SK-N-SH (cell line): ENCODE data around the gene PDE4C. TPM values are rescaled to one million over a fixed set of nuclear protein-coding genes. Genes with fewer than 3 reads are reported as not detected.

Source experiments
- CTCF ChIA-PET: fragments of 300-600, 350-600 bp; formaldehyde crosslinking; extraction: SDS; loops from one replicate; lab custom pipeline; 2021; lab: Yijun Ruan, JAX
- POLR2A ChIA-PET: fragments of 350-600 bp; sonication (Branson Sonifier 250); formaldehyde crosslinking; extraction: SDS; loops from one replicate; lab custom pipeline; 2020; ENCODE audit warnings: antibody characterized with exemption, inconsistent platforms; lab: Yijun Ruan, JAX
- DNase-seq: peaks from one replicate; pipeline ENCODE4 v3.0.0; 2012
- H2AFZ ChIP-seq: fragments of 200-600 bp; sonication (generic); 2 replicates; pipeline ENCODE4 v1.8.1; 2016; ENCODE audit warnings: antibody characterized with exemption, mild to moderate bottlenecking, low read depth
- H3F3A ChIP-seq: fragments of 200-600 bp; sonication (generic); replicated peaks from 2 replicates; pipeline ENCODE3; 2016; ENCODE audit warnings: antibody characterized with exemption, mild to moderate bottlenecking; ENCODE audit not compliant: insufficient read depth
- H3K27ac ChIP-seq, 2 experiments: fragments of 200-500 bp in 1 of 2; fragments of 200-600 bp in 1 of 2; sonication (Bioruptor generic) in 1 of 2; sonication (generic), shearing (Covaris generic) in 1 of 2; 2 replicates each; pipeline versions ENCODE4 v1.5.1 to v1.6.1; 2014 to 2016; ENCODE audit warnings: low read depth in 2 of 2, inconsistent platforms in 1 of 2, low read length in 1 of 2, mild to moderate bottlenecking in 1 of 2, mixed read lengths in 1 of 2
- H3K27me3 ChIP-seq: fragments of 200-600 bp; sonication (generic), shearing (Covaris generic); 2 replicates; pipeline ENCODE4 v1.6.1; 2016; ENCODE audit warnings: mixed run types; ENCODE audit not compliant: insufficient read depth
- H3K36me3 ChIP-seq, 2 experiments: fragments of 200-500 bp in 1 of 2; fragments of 200-600 bp in 1 of 2; sonication (Bioruptor generic) in 1 of 2; sonication (generic) in 1 of 2; replicated peaks in 1 of 2; 2 replicates each; pipeline versions ENCODE3 to v1.5.1; 2014 to 2016; ENCODE audit warnings: low read length in 1 of 2, mild to moderate bottlenecking in 1 of 2; ENCODE audit not compliant: insufficient read depth in 2 of 2, control insufficient read depth in 1 of 2
- H3K4me1 ChIP-seq, 2 experiments: fragments of 200-500 bp in 1 of 2; fragments of 200-600 bp in 1 of 2; sonication (Bioruptor generic) in 1 of 2; sonication (generic), shearing (Covaris generic) in 1 of 2; 2 replicates each; pipeline versions ENCODE4 v1.5.1 to v1.6.1; 2014 to 2016; ENCODE audit warnings: low read depth in 1 of 2, low read length in 1 of 2, mixed run types in 1 of 2; ENCODE audit not compliant: insufficient read depth in 2 of 2, control insufficient read depth in 1 of 2
- H3K4me2 ChIP-seq: fragments of 200-600 bp; sonication (generic), shearing (Covaris generic); 2 replicates; pipeline ENCODE4 v1.6.1; 2017; ENCODE audit warnings: mixed run types
- H3K4me3 ChIP-seq, 2 experiments: fragments of 200-500 bp in 1 of 2; fragments of 200-600 bp in 1 of 2; sonication (Bioruptor generic) in 1 of 2; sonication (generic), shearing (Covaris generic) in 1 of 2; 2 replicates each; pipeline versions ENCODE4 v1.5.1 to v1.8.1; 2014 to 2016; ENCODE audit warnings: low read depth in 2 of 2, inconsistent platforms in 1 of 2, low read length in 1 of 2, mild to moderate bottlenecking in 1 of 2, mixed read lengths in 1 of 2, moderate library complexity in 1 of 2
- H3K79me2 ChIP-seq: fragments of 200-600 bp; sonication (generic); 2 replicates; pipeline ENCODE4 v1.8.1; 2017; ENCODE audit warnings: mild to moderate bottlenecking; ENCODE audit not compliant: insufficient read depth
- H3K9ac ChIP-seq: fragments of 200-600 bp; sonication (generic); 2 replicates; pipeline ENCODE4 v1.6.1; 2017; ENCODE audit warnings: mixed run types
- H3K9me2 ChIP-seq: fragments of 200-600 bp; sonication (generic); 2 replicates; pipeline ENCODE4 v1.6.1; 2017; ENCODE audit warnings: mixed run types
- H3K9me3 ChIP-seq: fragments of 200-600 bp; sonication (generic); 2 replicates; pipeline ENCODE4 v1.6.1; 2017; ENCODE audit warnings: mixed run types, mild to moderate bottlenecking, moderate library complexity
- H4K20me1 ChIP-seq: fragments of 200-600 bp; sonication (generic); 2 replicates; pipeline ENCODE4 v1.6.1; 2017; ENCODE audit warnings: mild to moderate bottlenecking, mixed run types; ENCODE audit not compliant: insufficient read depth
- CHD2 ChIP-seq: fragments of 150-350 bp; IDR thresholded peaks from 2 replicates; pipeline ENCODE4 v1.6.1; 2018; ENCODE audit warnings: low read length; ENCODE audit not compliant: partially characterized antibody
- ELF1 ChIP-seq: IDR thresholded peaks from 2 replicates; pipeline ENCODE4 v1.4.0; 2012
- EP300 ChIP-seq, 2 experiments: IDR thresholded peaks; 2 replicates each; pipeline versions ENCODE4 v1.4.0 to v1.6.1; 2012; ENCODE audit warnings: borderline replicate concordance in 1 of 2, low read depth in 1 of 2, low read length in 1 of 2
- FOXJ3 ChIP-seq: sonication (generic); formaldehyde crosslinking; IDR thresholded peaks from 2 replicates; pipeline ENCODE4 v1.5.1; 2020; ENCODE audit warnings: mild to moderate bottlenecking, missing genetic modification reagents
- IRF3 ChIP-seq: fragments of 150-350 bp; IDR thresholded peaks from 2 replicates; pipeline ENCODE4 v1.6.1; 2016; ENCODE audit warnings: mild to moderate bottlenecking, low read depth, low read length
- JUND ChIP-seq: IDR thresholded peaks from 2 replicates; pipeline ENCODE4 v1.4.0; 2012
- MAX ChIP-seq: IDR thresholded peaks from 2 replicates; pipeline ENCODE4 v1.4.0; 2012; ENCODE audit warnings: low read depth
- MEF2A ChIP-seq: IDR thresholded peaks from 2 replicates; pipeline ENCODE4 v1.4.0; 2012; ENCODE audit warnings: low read depth, borderline replicate concordance
- NFIC ChIP-seq: IDR thresholded peaks from 2 replicates; pipeline ENCODE4 v1.4.0; 2012; ENCODE audit warnings: borderline replicate concordance
- PBX3 ChIP-seq: IDR thresholded peaks from 2 replicates; pipeline ENCODE4; 2012
- POLR2AphosphoS5 ChIP-seq: IDR thresholded peaks from 2 replicates; pipeline ENCODE4 v1.6.1; 2012; ENCODE audit warnings: low read depth, low read length
- RAD21 ChIP-seq: IDR thresholded peaks from 2 replicates; pipeline ENCODE4 v1.6.1; 2012; ENCODE audit warnings: mild to moderate bottlenecking, low read length
- RCOR1 ChIP-seq: fragments of 150-350 bp; IDR thresholded peaks from 2 replicates; pipeline ENCODE4 v1.6.1; 2017; ENCODE audit warnings: antibody characterized with exemption, low read length
- RFX5 ChIP-seq: IDR thresholded peaks from 2 replicates; pipeline ENCODE4 v1.6.1; 2012; ENCODE audit warnings: mild to moderate bottlenecking, improper control_type of control experiment, low read length
- RXRA ChIP-seq: IDR thresholded peaks from 2 replicates; pipeline ENCODE4 v1.4.0; 2012; ENCODE audit warnings: low read depth, mild to moderate bottlenecking, borderline replicate concordance
- SMC3 ChIP-seq: IDR thresholded peaks from 2 replicates; pipeline ENCODE4 v1.6.1; 2012; ENCODE audit warnings: low read depth, low read length, improper control_type of control experiment
- TCF12 ChIP-seq: IDR thresholded peaks from 2 replicates; pipeline ENCODE4 v1.4.0; 2012
- TEAD4 ChIP-seq: IDR thresholded peaks from 2 replicates; pipeline ENCODE4 v1.4.0; 2012; ENCODE audit warnings: mild to moderate bottlenecking, borderline replicate concordance; ENCODE audit not compliant: insufficient read depth
- USF1 ChIP-seq: IDR thresholded peaks from 2 replicates; pipeline ENCODE4 v1.4.0; 2012; ENCODE audit warnings: low read depth, borderline replicate concordance
- YY1 ChIP-seq: IDR thresholded peaks from 2 replicates; pipeline ENCODE4 v1.4.0; 2012; ENCODE audit warnings: low read depth, mild to moderate bottlenecking
- ZBTB33 ChIP-seq: IDR thresholded peaks from 2 replicates; pipeline ENCODE4 v1.4.0; 2012; ENCODE audit warnings: low read depth, borderline replicate concordance
- WGBS: methylation state at CpG from one replicate; pipeline ENCODE4 v1.1.6; 2017; ENCODE audit warnings: low lambda C conversion rate; 5-methylcytosine and 5-hydroxymethylcytosine counted together
- polyA plus RNA-seq, 3 experiments: library from polyadenylated mRNA; depleted of rRNA; stranded (reverse); fragments of >200 nt; gene quantifications; 2 replicates each; pipeline ENCODE4 v1.2.3, GENCODE V29; 2012

PDE4C gene
- polyA plus RNA-seq, 1 of the 3 experiments (the other 2 are of a cell fraction) = 0.36 TPM

GRCh38 chr19:18230941-18231734 lies 4.9 kb upstream of the PDE4C start:
- H2AFZ ChIP-seq = no peak overlapping the region
- no peaks in the 10 kb centered on the region for H3F3A ChIP-seq
- H3K27ac ChIP-seq = no peak overlapping the region
- H3K4me3 ChIP-seq = no peak overlapping the region
- no peaks in the 10 kb centered on the region for H3K9me3 ChIP-seq
- H3K27me3 ChIP-seq = no peaks in the 10 kb centered on the region
- CTCF ChIA-PET = interaction anchor here (1.2 to 4.6 kb wide), 6 partner anchors 10 to 39 kb away, joined by 3 to 82 read pairs (median 47); partner anchors contain the start of gene MPV17L2
- peaks cover 0 to 11% of the 10 kb centered on the region in 2 experiments; a peak in 1 of 4 replicates for H3K4me1 ChIP-seq
- POLR2A ChIA-PET = no interaction called here
- 66% methylated on average over 17 of the region's 18 CpGs for WGBS
- H3K4me2 ChIP-seq = no peak overlapping the region
- no peak overlapping the region for H3K9ac ChIP-seq
- no peaks in the 10 kb centered on the region for H3K9me2 ChIP-seq
- H4K20me1 ChIP-seq = no peaks in the 10 kb centered on the region
- H3K36me3 ChIP-seq = no peaks in the 10 kb centered on the region
- no peak for DNase-seq
- no peaks in the 10 kb centered on the region for H3K79me2 ChIP-seq
- TF ChIP-seq ELF1 (no peak), YY1 (no peak), TEAD4 (no peak), EP300 (IDR thresholded peaks at IDR 0.05; ENCODE audit: borderline replicate concordance in 1 of 2, low read depth in 1 of 2, low read length in 1 of 2) (no peak), SMC3 (no peak), RXRA (no peak), TCF12 (no peak), FOXJ3 (CRISPR knock-in tag) (no peak), IRF3 (no peak), RCOR1 (no peak), ZBTB33 (no peak)

- H3K9ac ChIP-seq = no peak overlapping the region
- H3F3A ChIP-seq = no peaks in the 10 kb centered on the region
- TF ChIP-seq MAX (no peak), PBX3 (no peak), CHD2 (no peak), RAD21 (no peak), IRF3 (no peak), TCF12 (no peak), POLR2AphosphoS5 (no peak), RFX5 (no peak), YY1 (no peak), ELF1 (no peak), JUND (no peak), MEF2A (no peak), FOXJ3 (CRISPR knock-in tag) (no peak), USF1 (no peak), NFIC (no peak)
- POLR2A ChIA-PET = no interaction called here
- H3K9me2 ChIP-seq = no peaks in the 10 kb centered on the region
- peaks cover 0 to 23% of the 10 kb centered on the region in 2 experiments; a peak in 1 of 4 replicates for H3K4me1 ChIP-seq
- no peaks in the 10 kb centered on the region for H3K9me3 ChIP-seq
- no peak overlapping the region for H3K4me3 ChIP-seq
- WGBS = 56% methylated on average over 4 of the region's 4 CpGs
- no peak overlapping the region for H3K4me2 ChIP-seq
- H3K27ac ChIP-seq = no peak overlapping the region
- no peaks in the 10 kb centered on the region for H3K27me3 ChIP-seq
- H4K20me1 ChIP-seq = no peaks in the 10 kb centered on the region
- CTCF ChIA-PET = interaction anchor here (0.6 to 4.6 kb wide), 6 partner anchors 8 to 292 kb away, joined by 3 to 82 read pairs (median 47); partner anchors contain the start of gene MPV17L2
- no peaks in the 10 kb centered on the region for H3K36me3 ChIP-seq
- DNase-seq = no peak
- H3K79me2 ChIP-seq = no peaks in the 10 kb centered on the region
- no peak overlapping the region for H2AFZ ChIP-seq
These were observed 3.7 kb upstream of the PDE4C start for GRCh38 chr19:18229915-18230314.
